ENCODE data around the gene TNFAIP8L3. TPM values are rescaled to one million over a fixed set of nuclear protein-coding genes. Genes with fewer than 3 reads are reported as not detected.
A peak's percentile ranks its signal among the peaks of the same experiment; 100 is the strongest.

Gene TNFAIP8L3
- total and polyA plus RNA-seq, 9 of the 15 experiments (the other 6 are each of a cell fraction or from before 2014, with no cell fraction given) = 0.13 TPM; not detected in 8

DNA sequence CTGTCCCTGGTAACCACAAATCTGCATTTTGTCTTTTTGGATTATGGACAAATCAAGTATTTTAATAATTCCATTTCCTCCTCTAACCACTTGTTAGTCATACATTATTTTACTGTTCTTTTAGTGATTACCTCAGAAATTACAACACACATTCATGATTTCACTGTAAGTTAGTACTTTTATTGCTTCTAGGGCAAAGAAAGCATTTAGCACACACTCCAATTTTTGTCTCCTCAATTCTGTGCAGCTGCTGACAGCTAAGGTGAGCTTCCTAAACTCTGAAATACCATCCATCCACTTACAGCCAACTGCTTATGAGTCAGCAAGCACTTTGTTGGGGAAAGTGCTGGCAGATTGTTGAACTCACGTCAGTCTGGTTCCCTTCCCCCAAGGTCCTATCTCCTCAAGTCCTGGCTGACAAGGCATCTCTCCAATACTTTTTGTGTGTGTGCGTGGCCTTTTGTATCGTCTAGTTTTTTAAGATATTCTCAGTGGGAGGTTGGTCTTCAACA, 49.4 kb upstream of the TNFAIP8L3 start (continued):
- no peak for TF ChIP-seq DNMT1 (IDR thresholded peaks at IDR 0.05)
- TF ChIP-seq, protein P1, sequence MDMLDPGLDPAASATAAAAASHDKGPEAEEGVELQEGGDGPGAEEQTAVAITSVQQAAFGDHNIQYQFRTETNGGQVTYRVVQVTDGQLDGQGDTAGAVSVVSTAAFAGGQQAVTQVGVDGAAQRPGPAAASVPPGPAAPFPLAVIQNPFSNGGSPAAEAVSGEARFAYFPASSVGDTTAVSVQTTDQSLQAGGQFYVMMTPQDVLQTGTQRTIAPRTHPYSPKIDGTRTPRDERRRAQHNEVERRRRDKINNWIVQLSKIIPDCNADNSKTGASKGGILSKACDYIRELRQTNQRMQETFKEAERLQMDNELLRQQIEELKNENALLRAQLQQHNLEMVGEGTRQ (CRISPR knock-in tag; IDR thresholded peaks at IDR 0.05) = no peak
- TF ChIP-seq POLR2AphosphoS2 (IDR thresholded peaks at IDR 0.05; ENCODE audit: low read length) = no peak
- peak; percentile 70; the same call in 1 of the 2 replicates for TF ChIP-seq ZEB2 (IDR thresholded peaks at IDR 0.05)
- TF ChIP-seq HNRNPL (IDR thresholded peaks at IDR 0.05; ENCODE audit: low read depth, low read length) = no peak
- TF ChIP-seq ZZZ3 (IDR thresholded peaks at IDR 0.05) = no peak
- 0 out of 2 replicates have a peak, but pooled peaks have one; percentile 20 for TF ChIP-seq ZNF766 (CRISPR knock-in tag; conservative IDR thresholded peaks at IDR 0.05)
- peak; percentile 72; the same call in 1 of the 2 replicates for TF ChIP-seq DPF2 (IDR thresholded peaks at IDR 0.05)
- no peak for TF ChIP-seq SMAD4 (CRISPR knock-in tag; conservative IDR thresholded peaks at IDR 0.05)
- peak in 1 of 2 experiments; percentile 43; a peak in 1 of 4 replicates for TF ChIP-seq RCOR1 (IDR thresholded peaks at IDR 0.05; ENCODE audit: borderline replicate concordance in 1 of 2, low read depth in 2 of 2, low read length in 2 of 2)
- TF ChIP-seq CXXC5 (CRISPR knock-in tag; IDR thresholded peaks at IDR 0.05) = peak; percentile 28; the same call in 1 of the 2 replicates
- no peak for TF ChIP-seq NFIX (CRISPR knock-in tag; IDR thresholded peaks at IDR 0.05; ENCODE audit: low read depth)
- TF ChIP-seq, protein P2, sequence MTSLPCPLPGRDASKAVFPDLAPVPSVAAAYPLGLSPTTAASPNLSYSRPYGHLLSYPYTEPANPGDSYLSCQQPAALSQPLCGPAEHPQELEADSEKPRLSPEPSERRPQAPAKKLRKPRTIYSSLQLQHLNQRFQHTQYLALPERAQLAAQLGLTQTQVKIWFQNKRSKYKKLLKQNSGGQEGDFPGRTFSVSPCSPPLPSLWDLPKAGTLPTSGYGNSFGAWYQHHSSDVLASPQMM (CRISPR knock-in tag; IDR thresholded peaks at IDR 0.05) = no peak
- no peak for TF ChIP-seq PHF20 (IDR thresholded peaks at IDR 0.05; ENCODE audit: partially characterized antibody)
- no peak for TF ChIP-seq TRIM28 (IDR thresholded peaks at IDR 0.05)
- TF ChIP-seq, protein P3, sequence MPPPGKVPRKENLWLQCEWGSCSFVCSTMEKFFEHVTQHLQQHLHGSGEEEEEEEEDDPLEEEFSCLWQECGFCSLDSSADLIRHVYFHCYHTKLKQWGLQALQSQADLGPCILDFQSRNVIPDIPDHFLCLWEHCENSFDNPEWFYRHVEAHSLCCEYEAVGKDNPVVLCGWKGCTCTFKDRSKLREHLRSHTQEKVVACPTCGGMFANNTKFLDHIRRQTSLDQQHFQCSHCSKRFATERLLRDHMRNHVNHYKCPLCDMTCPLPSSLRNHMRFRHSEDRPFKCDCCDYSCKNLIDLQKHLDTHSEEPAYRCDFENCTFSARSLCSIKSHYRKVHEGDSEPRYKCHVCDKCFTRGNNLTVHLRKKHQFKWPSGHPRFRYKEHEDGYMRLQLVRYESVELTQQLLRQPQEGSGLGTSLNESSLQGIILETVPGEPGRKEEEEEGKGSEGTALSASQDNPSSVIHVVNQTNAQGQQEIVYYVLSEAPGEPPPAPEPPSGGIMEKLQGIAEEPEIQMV (tag; conservative IDR thresholded peaks at IDR 0.05; ENCODE audit: low read depth) = no peak
- no peak for TF ChIP-seq MCM3 (IDR thresholded peaks at IDR 0.05)
- peak; percentile 55; the same call in 1 of the 2 replicates for TF ChIP-seq CTBP1 (IDR thresholded peaks at IDR 0.05; ENCODE audit: borderline replicate concordance)
- no peak for TF ChIP-seq SMARCA5 (IDR thresholded peaks at IDR 0.05)
- TF ChIP-seq GTF2A2 (tag; IDR thresholded peaks at IDR 0.05) = no peak
- no peak for TF ChIP-seq FOXK2 (conservative IDR thresholded peaks at IDR 0.05 in 1 of 2, IDR thresholded peaks at IDR 0.05 in 1 of 2; ENCODE audit: low read depth in 2 of 2)
- TF ChIP-seq COPS2 (conservative IDR thresholded peaks at IDR 0.05) = no peak
- no peak for TF ChIP-seq RBFOX2 (IDR thresholded peaks at IDR 0.05; ENCODE audit: low read depth, low read length)
- TF ChIP-seq NFIC (IDR thresholded peaks at IDR 0.05) = 0 out of 2 replicates have a peak, but pooled peaks have one; percentile 14
- TF ChIP-seq ELF4 (CRISPR knock-in tag; IDR thresholded peaks at IDR 0.05) = no peak
- TF ChIP-seq PURB (CRISPR knock-in tag; IDR thresholded peaks at IDR 0.05; ENCODE audit: low read depth) = no peak
- TF ChIP-seq ZBTB17 (CRISPR knock-in tag; IDR thresholded peaks at IDR 0.05) = no peak
- no peak for TF ChIP-seq ZNF384 (IDR thresholded peaks at IDR 0.05; ENCODE audit: low read depth, low read length)
- no peak for TF ChIP-seq SETDB1 (IDR thresholded peaks at IDR 0.05; ENCODE audit: low read length)
- no peak for TF ChIP-seq CHD4 (IDR thresholded peaks at IDR 0.05; ENCODE audit: insufficient read depth, insufficient replicate concordance, low read depth, low read length, poor library complexity, severe bottlenecking)
- TF ChIP-seq MXI1 (IDR thresholded peaks at IDR 0.05; ENCODE audit: low read depth, low read length) = no peak
- TF ChIP-seq ZNF551 (CRISPR knock-in tag; IDR thresholded peaks at IDR 0.05) = no peak

Measured in K562 (cell line).